GM13976 (cell line): Measurements from ENCODE around the gene CDS2.

Source experiments
- DNase-seq: peaks from one replicate; pipeline ENCODE4 v3.0.0; 2012; ENCODE audit warnings: low spot score
- in situ Hi-C: fragments of 300-500 bp; cut with MboI; formaldehyde crosslinking; loops from one replicate; pipeline ENCODE4 v1.12.0; 2022; ENCODE audit warnings: low sequenced_read_pairs, mixed read lengths, inconsistent platforms; ENCODE audit not compliant: unreplicated experiment
- TF ChIP-seq, protein P1 (sequence below): IDR thresholded peaks from 2 replicates; pipeline ENCODE4 v1.5.1; 2012; ENCODE audit warnings: borderline replicate concordance, mild to moderate bottlenecking; ENCODE audit not compliant: insufficient read depth; ENCODE audit errors: extremely low read depth, missing control alignments, control extremely low read depth

Gene CDS2

DNA sequence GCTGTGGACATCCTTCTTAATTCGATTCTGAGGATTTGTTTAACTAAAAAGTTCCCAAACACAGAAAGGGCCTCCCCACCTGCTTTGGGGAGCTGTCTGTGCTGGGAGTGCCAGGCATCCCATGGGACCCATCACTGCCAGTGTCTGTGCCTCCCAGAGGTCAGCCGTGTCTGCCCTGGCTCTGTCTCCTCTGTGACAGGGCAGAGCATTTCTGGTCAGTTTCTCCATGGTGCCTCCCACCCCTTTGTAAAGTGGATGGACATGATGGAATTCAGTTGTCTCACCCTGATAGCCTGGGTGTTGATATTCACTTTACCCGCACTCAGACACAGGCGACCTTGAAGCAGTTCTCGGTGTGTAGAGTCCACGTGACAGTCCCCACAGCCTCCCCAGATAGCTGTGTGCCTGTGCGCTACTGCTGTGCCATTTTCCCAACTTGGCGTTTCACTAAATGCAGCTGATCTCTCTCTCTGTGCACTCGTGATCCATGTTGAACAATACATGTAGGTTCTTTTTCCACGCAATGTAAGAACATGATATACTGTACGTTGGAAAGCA lies 70.5 kb downstream of the CDS2 start:
- in situ Hi-C loops: no loop called here
- no peak for DNase-seq
- TF ChIP-seq, protein P1, sequence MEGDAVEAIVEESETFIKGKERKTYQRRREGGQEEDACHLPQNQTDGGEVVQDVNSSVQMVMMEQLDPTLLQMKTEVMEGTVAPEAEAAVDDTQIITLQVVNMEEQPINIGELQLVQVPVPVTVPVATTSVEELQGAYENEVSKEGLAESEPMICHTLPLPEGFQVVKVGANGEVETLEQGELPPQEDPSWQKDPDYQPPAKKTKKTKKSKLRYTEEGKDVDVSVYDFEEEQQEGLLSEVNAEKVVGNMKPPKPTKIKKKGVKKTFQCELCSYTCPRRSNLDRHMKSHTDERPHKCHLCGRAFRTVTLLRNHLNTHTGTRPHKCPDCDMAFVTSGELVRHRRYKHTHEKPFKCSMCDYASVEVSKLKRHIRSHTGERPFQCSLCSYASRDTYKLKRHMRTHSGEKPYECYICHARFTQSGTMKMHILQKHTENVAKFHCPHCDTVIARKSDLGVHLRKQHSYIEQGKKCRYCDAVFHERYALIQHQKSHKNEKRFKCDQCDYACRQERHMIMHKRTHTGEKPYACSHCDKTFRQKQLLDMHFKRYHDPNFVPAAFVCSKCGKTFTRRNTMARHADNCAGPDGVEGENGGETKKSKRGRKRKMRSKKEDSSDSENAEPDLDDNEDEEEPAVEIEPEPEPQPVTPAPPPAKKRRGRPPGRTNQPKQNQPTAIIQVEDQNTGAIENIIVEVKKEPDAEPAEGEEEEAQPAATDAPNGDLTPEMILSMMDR: no peak

DNA sequence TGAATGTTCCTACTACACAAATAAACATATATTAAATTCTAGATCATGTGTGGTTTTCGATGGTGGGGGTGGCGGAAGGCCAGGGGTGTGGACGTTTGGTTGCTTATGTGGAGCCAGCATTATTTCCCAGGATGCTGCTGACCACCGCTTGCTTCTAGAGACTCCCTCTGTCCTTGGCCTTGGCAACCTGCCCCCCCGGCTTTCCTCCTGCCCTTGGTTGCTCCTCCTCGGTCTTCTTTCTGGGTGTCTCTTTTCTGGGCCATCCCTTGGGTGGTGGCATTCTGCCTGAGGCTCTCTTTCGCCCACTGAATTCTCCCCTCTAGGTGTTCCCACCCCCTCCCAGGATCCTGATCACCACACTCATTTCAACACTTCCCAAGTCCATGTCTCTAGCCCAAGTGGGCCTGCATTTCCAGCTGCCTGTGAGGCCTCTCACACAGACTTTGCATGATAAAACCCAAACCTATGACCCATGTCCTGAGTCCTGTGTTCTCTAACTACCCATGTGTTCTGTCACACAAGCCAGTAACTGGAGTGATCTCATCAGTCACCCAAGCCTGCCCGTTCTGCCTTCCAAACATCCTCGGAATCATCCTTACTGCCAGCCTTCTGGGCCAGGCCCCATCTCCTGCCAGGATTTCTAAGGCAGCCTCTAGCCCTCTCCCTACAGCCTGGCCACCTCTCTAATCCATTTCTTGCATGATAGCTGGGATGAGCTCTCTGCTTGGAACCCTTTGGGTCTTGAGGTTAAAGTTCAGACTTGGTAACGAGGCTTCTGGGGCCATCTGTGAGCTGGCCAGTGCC lies 71.2 kb downstream of the CDS2 start:
- in situ Hi-C loops: no loop called here
- DNase-seq: no peak
- TF ChIP-seq, protein P1: no peak

DNA sequence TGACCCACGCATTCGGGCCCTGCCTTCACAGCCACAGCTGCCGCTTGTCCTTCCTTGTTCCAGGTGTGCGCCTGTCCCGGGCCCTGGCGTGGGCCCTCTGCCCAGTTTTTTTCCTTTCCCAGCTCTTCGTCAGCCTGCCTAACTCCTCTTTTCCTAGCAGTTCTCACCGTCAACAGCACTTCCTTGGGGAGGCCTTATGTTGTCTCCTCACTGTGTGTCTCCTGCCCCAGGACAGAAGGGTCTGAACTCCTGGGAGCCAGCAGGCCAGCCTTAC lies 71.8 kb downstream of the CDS2 start:
- no peak for DNase-seq
- in situ Hi-C loops: no loop called here
- TF ChIP-seq, protein P1: no peak

DNA sequence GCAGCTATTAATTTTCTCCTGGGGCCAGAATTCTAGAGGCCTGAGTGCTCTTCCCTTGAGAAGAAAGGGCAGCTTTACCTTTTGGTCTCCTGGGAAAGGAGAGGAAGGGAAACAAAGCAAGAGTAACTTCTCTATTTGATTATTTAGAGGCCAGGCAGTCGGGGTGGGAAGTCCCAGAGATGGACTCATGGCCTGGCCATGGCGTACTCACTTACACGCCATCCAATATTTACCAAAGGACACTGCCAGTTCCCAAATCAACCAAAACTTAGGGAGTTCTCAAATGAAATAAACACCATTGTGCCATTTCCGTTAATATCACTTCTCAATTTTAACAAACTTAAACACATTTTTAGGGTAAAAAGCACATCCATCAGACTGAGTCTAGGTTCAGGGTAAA lies 76.6 kb downstream of the CDS2 start:
- no peak for DNase-seq
- in situ Hi-C loops: no loop called here
- TF ChIP-seq, protein P1: no peak

DNA sequence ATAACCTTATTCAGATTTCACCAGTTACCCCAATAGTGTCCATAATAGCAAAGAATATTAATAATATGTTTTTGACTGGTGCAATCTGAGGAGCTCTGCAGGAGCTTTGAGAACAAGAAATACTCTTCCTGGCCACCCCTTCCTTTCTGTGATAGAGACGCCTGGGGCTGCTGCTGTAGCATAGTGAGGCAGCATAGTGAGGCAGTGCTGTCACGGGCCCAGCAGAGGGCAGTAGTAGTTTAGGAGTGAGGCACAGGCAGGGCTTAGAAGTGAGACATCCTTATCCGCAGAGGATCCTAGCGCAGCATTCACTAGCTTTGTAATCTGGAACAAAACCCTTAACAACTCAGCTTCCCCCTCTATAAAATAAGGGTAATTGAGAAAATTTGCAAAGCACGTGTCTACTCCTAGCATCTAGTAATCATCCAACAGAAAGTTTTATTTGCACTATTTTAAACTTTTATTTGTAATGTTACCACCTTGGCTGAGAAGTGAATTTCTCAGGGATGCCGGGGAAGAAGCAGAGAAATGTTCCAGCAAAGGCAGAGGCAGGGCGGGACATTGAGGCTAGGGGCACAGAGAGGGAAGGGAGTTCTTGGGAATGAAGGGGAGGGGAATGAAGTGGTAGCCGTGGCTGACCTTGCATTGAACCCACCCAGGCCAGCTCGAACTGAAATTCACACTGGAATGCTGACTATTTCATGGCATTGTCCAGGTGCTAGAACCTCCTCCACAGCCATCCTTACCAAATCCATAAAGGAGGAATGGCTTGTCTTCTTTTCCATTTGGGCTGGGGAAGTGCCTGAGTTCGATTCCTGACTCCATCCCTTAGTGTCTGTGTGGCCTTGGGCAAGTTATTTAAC lies 78.8 kb downstream of the CDS2 start:
- TF ChIP-seq, protein P1: peak; percentile 92
- DNase-seq: peak; percentile 81
- in situ Hi-C loops: no loop called here

DNA sequence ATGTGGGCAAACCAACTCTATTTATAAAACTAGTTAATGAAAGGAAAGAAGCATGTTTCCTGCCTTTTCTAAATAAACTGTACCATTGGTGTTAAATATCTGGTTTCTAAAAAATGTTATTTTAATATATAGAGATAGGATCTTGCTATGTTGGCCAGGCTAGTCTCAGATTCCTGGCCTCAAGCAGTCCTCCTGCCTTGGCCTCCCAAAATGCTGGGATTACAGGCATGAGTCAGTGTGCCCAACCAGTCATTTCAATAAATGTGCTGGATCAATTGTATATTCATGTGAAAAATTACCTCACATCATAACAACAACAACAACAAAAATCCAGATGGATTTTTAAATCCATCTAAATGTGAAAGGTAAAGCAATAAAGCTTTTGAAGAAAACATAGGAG lies 80.3 kb downstream of the CDS2 start:
- DNase-seq: no peak
- in situ Hi-C loops: no loop called here
- TF ChIP-seq, protein P1: no peak
